Esophagus muscularis mucosa (tissue), 4 donors: Measurements from ENCODE around the gene GRK3. TPM values are rescaled to one million over a fixed set of nuclear protein-coding genes. Genes with fewer than 3 reads are reported as not detected.

Source experiments
- DNase-seq: peaks from one replicate; pipeline ENCODE4 v3.0.0-alpha.2; 2017; ENCODE audit errors: extremely low spot score
- H3K27ac ChIP-seq, 4 donors: fragments of 200-600 bp; sonication (generic); replicated peaks in 1 of 4; 1 replicate in 3 of 4; 2 replicates in 1 of 4; pipeline ENCODE4 v1.5.1; 2016 to 2019; ENCODE audit warnings: mild to moderate bottlenecking in 1 of 4
- H3K27me3 ChIP-seq, 4 donors: fragments of 200-600 bp; sonication (generic); one replicate each; pipeline versions ENCODE4 v1.5.1 to v1.6.0; 2016 to 2019
- H3K36me3 ChIP-seq, 4 donors: fragments of 200-600 bp; sonication (generic); one replicate each; pipeline ENCODE4 v1.5.1; 2016 to 2019
- H3K4me1 ChIP-seq, 4 donors: fragments of 200-600 bp; sonication (generic); one replicate each; pipeline ENCODE4 v1.5.1; 2016 to 2019
- H3K4me3 ChIP-seq, 4 donors: fragments of 200-600 bp; sonication (generic); 1 replicate in 2 of 4; 2 replicates in 2 of 4; pipeline ENCODE4 v1.5.1; 2016 to 2019; ENCODE audit warnings: mild to moderate bottlenecking in 4 of 4, moderate library complexity in 1 of 4
- H3K9me3 ChIP-seq, 4 donors: fragments of 200-600 bp; sonication (generic); 1 replicate in 3 of 4; 2 replicates in 1 of 4; pipeline ENCODE4 v1.5.1; 2016 to 2019
- CTCF ChIP-seq, 3 experiments: fragments of 200-600 bp in 2 of 3; fragments of 450-650 bp in 1 of 3; sonication (generic) in 2 of 3; IDR thresholded peaks; one replicate each; pipeline ENCODE4 v1.5.1; 2017 to 2019; ENCODE audit warnings: antibody characterized with exemption in 3 of 3, mild to moderate bottlenecking in 2 of 3, moderate library complexity in 1 of 3
- EP300 ChIP-seq: sonication (generic); formaldehyde crosslinking; IDR thresholded peaks from one replicate; pipeline ENCODE4 v1.6.1; 2017; ENCODE audit warnings: antibody characterized with exemption
- POLR2A ChIP-seq: fragments of 450-650 bp; IDR thresholded peaks from one replicate; pipeline ENCODE4 v1.6.1; 2017; ENCODE audit warnings: antibody characterized with exemption, moderate library complexity, mild to moderate bottlenecking, low read depth
- POLR2AphosphoS5 ChIP-seq, 2 donors: sonication (generic); formaldehyde crosslinking; IDR thresholded peaks; one replicate each; pipeline ENCODE4 v1.6.1; 2017; ENCODE audit warnings: antibody characterized with exemption in 2 of 2
- WGBS: methylation state at CpG from one replicate; pipeline ENCODE4 v1.1.5; 2018; 5-methylcytosine and 5-hydroxymethylcytosine counted together
- intact Hi-C: fragments of 100-400 bp; cut with DNase I; formaldehyde crosslinking; loops from one replicate; pipeline ENCODE4 v1.15.1; 2023
- total RNA-seq, 4 donors: library from RNA; depleted of rRNA; stranded (reverse); fragments of >200 nt; gene quantifications; one replicate each; pipeline versions ENCODE4 v1.1.0 to v1.2.1, GENCODE V29; 2016

The GRK3 gene
- total RNA-seq, 4 donors from 2014 or later: 2.5 to 5.8 (median 4.6) TPM

GRCh38 chr22:25693268-25693565 lies 128.7 kb downstream of the GRK3 start:
- 76% methylated on average over 4 of the region's 4 CpGs for WGBS
- no peak overlapping the region for H3K27ac ChIP-seq
- H3K4me3 ChIP-seq: no peak overlapping the region
- no peak for DNase-seq
- intact Hi-C loops: no loop called here
- H3K27me3 ChIP-seq: no peaks in the 10 kb centered on the region
- H3K36me3 ChIP-seq: peaks cover 0 to 21% (median 10%) of the 10 kb centered on the region in 4 donors
- no peaks in the 10 kb centered on the region for H3K9me3 ChIP-seq
- no peaks in the 10 kb centered on the region for H3K4me1 ChIP-seq
- TF ChIP-seq CTCF (IDR thresholded peaks at IDR 0.05): no peak
- TF ChIP-seq EP300: no peak
- no peak for TF ChIP-seq POLR2AphosphoS5 (IDR thresholded peaks at IDR 0.05)
- TF ChIP-seq POLR2A: no peak

- intact Hi-C loops: no loop called here
- DNase-seq: no peak
- TF ChIP-seq POLR2AphosphoS5 (IDR thresholded peaks at IDR 0.05): no peak
- no peak for TF ChIP-seq CTCF (IDR thresholded peaks at IDR 0.05)
- no peak for TF ChIP-seq EP300
- TF ChIP-seq POLR2A: no peak
These were observed 129.9 kb downstream of the GRK3 start for GRCh38 chr22:25694196-25694907.

GRCh38 chr22:25695146-25695545 lies 130.7 kb downstream of the GRK3 start:
- TF ChIP-seq POLR2A (no peak), EP300 (no peak), POLR2AphosphoS5 (IDR thresholded peaks at IDR 0.05) (no peak), CTCF (IDR thresholded peaks at IDR 0.05) (no peak)
- H3K9me3 ChIP-seq: no peaks in the 10 kb centered on the region
- H3K36me3 ChIP-seq: peaks cover 0 to 19% (median 7%) of the 10 kb centered on the region in 4 donors
- intact Hi-C loops: no loop called here
- 92% methylated on average over 5 of the region's 5 CpGs for WGBS
- DNase-seq: no peak
- no peaks in the 10 kb centered on the region for H3K4me1 ChIP-seq
- H3K27me3 ChIP-seq: no peaks in the 10 kb centered on the region
- H3K27ac ChIP-seq: no peak overlapping the region
- no peak overlapping the region for H3K4me3 ChIP-seq

More at GRCh38 chr22:25694196-25694907, 129.9 kb downstream of the GRK3 start:
- H3K4me3 ChIP-seq: no peak overlapping the region
- peaks cover 0 to 21% (median 8%) of the 10 kb centered on the region in 4 donors for H3K36me3 ChIP-seq
- no peaks in the 10 kb centered on the region for H3K9me3 ChIP-seq
- H3K27me3 ChIP-seq: no peaks in the 10 kb centered on the region
- no peaks in the 10 kb centered on the region for H3K4me1 ChIP-seq
- H3K27ac ChIP-seq: no peak overlapping the region
- WGBS: 93% methylated on average over 15 of the region's 16 CpGs

GRCh38 chr22:25696763-25697162 lies 132.3 kb downstream of the GRK3 start:
- peaks cover 0 to 10% (median 3%) of the 10 kb centered on the region in 4 donors for H3K36me3 ChIP-seq
- TF ChIP-seq CTCF (IDR thresholded peaks at IDR 0.05) (no peak), EP300 (no peak), POLR2A (no peak), POLR2AphosphoS5 (IDR thresholded peaks at IDR 0.05) (no peak)
- WGBS: 67% methylated on average over 2 of the region's 2 CpGs
- H3K4me1 ChIP-seq: peaks cover 8 to 15% (median 13%) of the 10 kb centered on the region in 4 donors
- intact Hi-C loops: no loop called here
- no peak overlapping the region for H3K27ac ChIP-seq
- H3K9me3 ChIP-seq: no peaks in the 10 kb centered on the region
- DNase-seq: no peak
- no peak overlapping the region for H3K4me3 ChIP-seq
- no peaks in the 10 kb centered on the region for H3K27me3 ChIP-seq
